Natural killer cell (primary cell): ENCODE data around the gene GPSM1. TPM values are rescaled to one million over a fixed set of nuclear protein-coding genes. Genes with fewer than 3 reads are reported as not detected.

Experiments
- ATAC-seq, 3 donors: fragments of 150-1000 bp in 2 of 3; fragments of 200-7000 bp in 1 of 3; cut with Tn5 transposase; 1 replicate in 1 of 3; 2 replicates in 2 of 3; pipeline ENCODE4 v1.10.0; 2021; ENCODE audit warnings: mild to moderate bottlenecking in 2 of 3, moderate library complexity in 2 of 3
- DNase-seq, 2 donors: peaks; one replicate each; pipeline versions ENCODE4 v3.0.0 to v3.0.0-alpha.2; 2013 to 2021; ENCODE audit warnings: mixed read lengths in 1 of 2
- H3K27ac ChIP-seq: one replicate; pipeline ENCODE4 v1.5.1; 2013; ENCODE audit warnings: mild to moderate bottlenecking, low read length
- H3K27me3 ChIP-seq: one replicate; pipeline ENCODE4 v1.6.1; 2013; ENCODE audit warnings: low read length; ENCODE audit not compliant: control insufficient read depth, insufficient read depth
- H3K36me3 ChIP-seq: one replicate; pipeline ENCODE4 v1.6.1; 2013; ENCODE audit warnings: low read length; ENCODE audit not compliant: control insufficient read depth, insufficient read depth
- H3K4me1 ChIP-seq: one replicate; pipeline ENCODE4 v1.6.1; 2013; ENCODE audit warnings: low read length; ENCODE audit not compliant: control insufficient read depth, insufficient read depth
- H3K4me3 ChIP-seq: one replicate; pipeline ENCODE4 v1.5.1; 2013; ENCODE audit warnings: low read length
- H3K9me3 ChIP-seq: one replicate; pipeline ENCODE4 v1.6.1; 2013; ENCODE audit warnings: low read length; ENCODE audit not compliant: control insufficient read depth, insufficient read depth
- H3K27ac Mint-ChIP-seq, 2 donors: one replicate each; pipeline ENCODE4 v1.8.0; 2022; ENCODE audit warnings: mild to moderate bottlenecking in 2 of 2, mixed read lengths in 2 of 2, moderate library complexity in 1 of 2
- H3K27me3 Mint-ChIP-seq, 2 donors: one replicate each; pipeline ENCODE4 v1.8.0; 2022; ENCODE audit warnings: low read depth in 2 of 2, mixed read lengths in 2 of 2
- H3K36me3 Mint-ChIP-seq: one replicate; pipeline ENCODE4 v1.8.0; 2022; ENCODE audit warnings: mixed read lengths
- H3K4me1 Mint-ChIP-seq, 2 donors: one replicate each; pipeline ENCODE4 v1.8.0; 2022; ENCODE audit warnings: mixed read lengths in 2 of 2
- H3K4me3 Mint-ChIP-seq: one replicate; pipeline ENCODE4 v1.8.0; 2022; ENCODE audit warnings: mild to moderate bottlenecking, moderate library complexity, mixed read lengths
- H3K9me3 Mint-ChIP-seq, 2 donors: one replicate each; pipeline ENCODE4 v1.8.0; 2022; ENCODE audit warnings: mixed read lengths in 2 of 2
- CTCF ChIP-seq: fragments of 200-600 bp; IDR thresholded peaks from one replicate; pipeline ENCODE4 v1.8.0; 2022; ENCODE audit warnings: antibody characterized with exemption
- WGBS: methylation state at CpG from one replicate; pipeline ENCODE4 v1.1.7; 2013; ENCODE audit warnings: missing lambda C conversion rate; ENCODE audit not compliant: insufficient coverage; 5-methylcytosine and 5-hydroxymethylcytosine counted together
- intact Hi-C: fragments of 100-400 bp; cut with micrococcal nuclease; formaldehyde crosslinking; loops from one replicate; pipeline ENCODE4 v1.14.2; 2022
- total RNA-seq, 4 donors: library from RNA; stranded (reverse); fragments of 120-200 nt in 1 of 4; gene quantifications; one replicate each; pipeline versions ENCODE4 v1.2.3 to v1.2.4, GENCODE V29; 2013 to 2022

Gene GPSM1
- total RNA-seq, 3 donors from 2014 or later (not counting 1 experiment from before 2014, with no cell fraction given): 2.6 to 4.2 (median 3.4) TPM

DNA sequence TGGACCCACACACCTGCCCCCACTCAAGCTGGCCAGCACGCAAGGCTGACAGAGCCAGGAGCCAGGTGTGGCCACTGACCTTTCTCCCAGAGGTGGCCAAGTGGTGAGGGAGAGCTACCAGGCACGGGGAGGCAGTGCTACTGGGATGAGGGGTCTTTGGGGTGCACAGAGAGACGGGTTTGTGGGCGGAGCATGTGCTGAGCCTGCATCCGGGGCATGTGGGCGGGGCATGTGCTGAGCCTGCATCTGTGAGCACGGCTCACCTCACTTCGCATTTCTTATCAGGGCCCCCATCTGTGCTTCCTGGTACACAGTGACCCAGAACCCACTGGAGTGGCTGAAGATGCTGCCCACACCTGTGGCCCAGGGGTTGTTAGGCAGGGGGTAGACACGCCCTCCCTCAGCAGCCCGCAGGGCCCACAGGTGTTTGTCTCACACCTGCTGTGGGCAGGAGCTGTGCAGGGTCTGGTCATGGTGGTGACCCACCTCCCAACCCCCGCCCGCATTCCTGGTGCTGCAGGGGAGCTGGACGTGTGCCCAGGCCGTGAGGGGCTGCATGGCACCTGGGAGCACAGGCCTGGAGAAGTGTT is 45.0 kb upstream of the GPSM1 start:
- Mint-ChIP-seq H3K36me3 (no peaks in the 10 kb centered on the region), H3K27ac (no peak overlapping the region), H3K27me3 (peaks cover 0 to 5% of the 10 kb centered on the region in 2 donors), H3K4me1 (peaks cover 0 to 4% of the 10 kb centered on the region in 2 donors), H3K9me3 (no peaks in the 10 kb centered on the region), H3K4me3 (no peak overlapping the region)
- Histone ChIP-seq H3K4me3 (no peak overlapping the region), H3K4me1 (peaks cover 14% of the 10 kb centered on the region), H3K27ac (no peak overlapping the region), H3K9me3 (no peaks in the 10 kb centered on the region), H3K27me3 (no peaks in the 10 kb centered on the region), H3K36me3 (no peaks in the 10 kb centered on the region)
- no peak for TF ChIP-seq CTCF
- ATAC-seq (no peak), DNase-seq (no peak)
- 20% methylated on average over 14 of the region's 14 CpGs for WGBS
- intact Hi-C loops: no loop called here

DNA sequence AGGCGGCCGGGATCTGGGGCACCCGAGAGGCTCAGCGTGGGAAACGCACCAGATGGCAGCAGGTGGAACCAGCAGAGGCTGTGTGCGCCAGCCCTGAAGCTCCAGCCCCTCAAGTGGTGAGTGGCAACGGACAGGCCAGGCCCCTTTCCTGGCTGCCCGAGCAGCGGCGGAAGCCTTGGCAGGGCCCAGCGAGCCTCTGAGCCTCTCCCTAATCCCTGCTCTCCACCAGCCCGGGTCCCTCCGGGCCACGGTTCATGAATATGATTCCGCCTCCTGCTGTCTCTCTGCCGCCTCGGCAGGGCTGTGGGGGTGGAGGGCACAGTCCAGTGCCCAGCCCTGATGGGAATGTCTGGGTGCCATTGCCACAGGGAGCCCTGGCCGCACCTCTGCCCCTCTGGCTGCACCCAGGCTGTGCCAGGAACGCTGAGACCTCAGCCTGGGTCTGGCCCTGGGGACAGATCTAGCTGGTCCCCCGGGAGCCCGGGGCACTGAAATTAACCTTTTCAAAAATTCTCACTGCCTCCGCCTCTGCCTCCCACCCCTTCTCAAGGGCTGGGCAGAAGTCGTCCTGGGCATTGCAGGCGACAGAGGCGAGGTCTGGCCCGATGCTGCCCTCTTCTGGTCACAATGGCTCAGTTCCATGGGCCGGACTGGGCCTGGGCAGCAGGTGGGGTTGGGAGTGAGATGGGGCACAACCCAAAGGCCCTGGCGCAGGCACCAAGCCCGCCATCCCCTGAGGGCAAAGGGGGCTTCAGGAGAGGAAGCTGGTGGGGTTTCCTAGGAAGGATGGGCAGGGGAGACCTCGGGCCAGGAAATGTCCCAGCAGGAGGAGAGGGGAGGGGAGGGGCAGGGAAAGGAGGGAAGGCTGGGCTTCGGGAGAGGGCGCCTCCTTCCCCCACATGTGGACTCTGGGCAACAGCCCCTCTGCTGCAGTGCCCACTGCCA is 43.8 kb upstream of the GPSM1 start:
- no peaks in the 10 kb centered on the region for H3K9me3 ChIP-seq
- no peak overlapping the region for H3K4me3 Mint-ChIP-seq
- no peaks in the 10 kb centered on the region for H3K27me3 ChIP-seq
- WGBS: 34% methylated on average over 32 of the region's 32 CpGs
- H3K36me3 ChIP-seq: no peaks in the 10 kb centered on the region
- no peak overlapping the region for H3K4me3 ChIP-seq
- no peaks in the 10 kb centered on the region for H3K9me3 Mint-ChIP-seq
- ATAC-seq: peak; percentile 83 to 98 (median 96)
- peaks cover 0 to 4% of the 10 kb centered on the region in 2 donors for H3K4me1 Mint-ChIP-seq
- peaks cover 14% of the 10 kb centered on the region for H3K4me1 ChIP-seq
- intact Hi-C loops: loop anchor here (1.0 kb wide), 1 partner anchor 113 kb away; no protein-coding TSS in a partner anchor
- DNase-seq: peak; percentile 64 to 84
- H3K27me3 Mint-ChIP-seq: peaks cover 0 to 5% of the 10 kb centered on the region in 2 donors
- H3K36me3 Mint-ChIP-seq: no peaks in the 10 kb centered on the region
- peak; percentile 73 for TF ChIP-seq CTCF
- no peak overlapping the region for H3K27ac Mint-ChIP-seq
- no peak overlapping the region for H3K27ac ChIP-seq

- no peaks in the 10 kb centered on the region for H3K36me3 Mint-ChIP-seq
- peaks cover 0 to 5% of the 10 kb centered on the region in 2 donors for H3K27me3 Mint-ChIP-seq
- no peak overlapping the region for H3K27ac ChIP-seq
- H3K27me3 ChIP-seq: no peaks in the 10 kb centered on the region
- H3K9me3 ChIP-seq: no peaks in the 10 kb centered on the region
- DNase-seq (no peak), ATAC-seq (no peak)
- H3K4me3 Mint-ChIP-seq: no peak overlapping the region
- TF ChIP-seq CTCF: no peak
- intact Hi-C loops: no loop called here
- H3K4me1 ChIP-seq: peaks cover 14% of the 10 kb centered on the region
- H3K36me3 ChIP-seq: no peaks in the 10 kb centered on the region
- H3K27ac Mint-ChIP-seq: no peak overlapping the region
- no peaks in the 10 kb centered on the region for H3K9me3 Mint-ChIP-seq
- peaks cover 0 to 4% of the 10 kb centered on the region in 2 donors for H3K4me1 Mint-ChIP-seq
- WGBS: 89% methylated on average over 22 of the region's 22 CpGs
- no peak overlapping the region for H3K4me3 ChIP-seq
Measured at GRCh38 chr9:136284311-136284710, 43.0 kb upstream of the GPSM1 start.
